SK-MEL-5 (cell line): Measurements from ENCODE around the gene KRT40. TPM values are rescaled to one million over a fixed set of nuclear protein-coding genes. Genes with fewer than 3 reads are reported as not detected.

Experiments
- DNase-seq: peaks from one replicate; pipeline ENCODE4 v3.0.0-alpha.2; 2016; ENCODE audit warnings: low read depth, low spot score
- in situ Hi-C: cut with HindIII; loops from 2 replicates; pipeline ENCODE4 v1.10.0; 2016; ENCODE audit warnings: low sequenced_read_pairs, high pct_unique_total_duplicates, low pct_unique_long_range_greater_than_20kb
- total RNA-seq: library from RNA; depleted of rRNA; stranded (reverse); fragments of >200 nt; shearing (Covaris generic); gene quantifications from 2 replicates; pipeline ENCODE4 v1.2.3, GENCODE V29; 2014

Gene KRT40
- total RNA-seq, 1 experiment from 2014 or later: not detected

GRCh38 chr17:40962059-40962561, 22.0 kb downstream of the KRT40 start:
- DNase-seq: no peak
- in situ Hi-C loops: no loop called here

DNA sequence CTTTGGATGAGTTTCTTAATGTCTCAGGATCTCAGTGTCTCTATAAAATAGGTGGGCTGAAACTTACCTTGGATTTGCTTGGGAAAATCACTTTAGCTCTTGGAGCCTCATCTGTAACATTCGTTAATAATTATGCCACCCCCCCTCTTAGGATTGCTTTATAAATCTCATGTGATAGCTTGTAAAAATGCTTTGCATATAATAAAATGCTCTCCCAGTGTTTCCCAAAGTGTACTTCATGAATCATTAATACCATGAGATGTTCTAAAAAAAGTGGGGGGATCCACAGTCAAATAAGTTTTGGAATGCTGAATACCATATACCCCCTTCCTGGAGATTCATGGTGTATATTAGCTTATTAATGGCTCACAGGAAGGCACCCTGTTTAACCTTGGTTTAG, 22.5 kb downstream of the KRT40 start:
- no peak for DNase-seq
- in situ Hi-C loops: no loop called here

DNA sequence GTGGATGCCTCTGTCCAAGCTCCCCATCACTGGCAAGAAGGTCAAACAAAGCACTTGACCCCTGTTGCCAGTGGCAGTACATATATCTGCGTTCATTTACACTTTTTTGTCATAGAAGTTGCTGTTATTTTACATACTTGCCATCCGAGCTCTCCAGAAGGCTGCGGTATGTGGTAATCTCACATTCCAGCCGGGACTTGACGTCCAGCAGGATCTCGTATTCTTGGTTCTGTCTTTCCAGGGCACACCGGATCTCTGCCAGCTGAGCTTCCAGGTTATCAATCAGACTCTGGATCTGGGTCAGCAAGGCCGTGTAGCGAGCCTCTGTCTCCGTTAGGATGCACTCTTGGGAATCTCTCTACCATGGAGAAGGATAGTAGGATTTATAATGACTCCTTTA, 24.0 kb downstream of the KRT40 start:
- in situ Hi-C loops: no loop called here
- no peak for DNase-seq

- no peak for DNase-seq
- in situ Hi-C loops: no loop called here
These were observed 25.8 kb downstream of the KRT40 start for GRCh38 chr17:40958086-40958953.

GRCh38 chr17:40956401-40957254, 27.5 kb downstream of the KRT40 start:
- peak; percentile 25 for DNase-seq
- in situ Hi-C loops: no loop called here

DNA sequence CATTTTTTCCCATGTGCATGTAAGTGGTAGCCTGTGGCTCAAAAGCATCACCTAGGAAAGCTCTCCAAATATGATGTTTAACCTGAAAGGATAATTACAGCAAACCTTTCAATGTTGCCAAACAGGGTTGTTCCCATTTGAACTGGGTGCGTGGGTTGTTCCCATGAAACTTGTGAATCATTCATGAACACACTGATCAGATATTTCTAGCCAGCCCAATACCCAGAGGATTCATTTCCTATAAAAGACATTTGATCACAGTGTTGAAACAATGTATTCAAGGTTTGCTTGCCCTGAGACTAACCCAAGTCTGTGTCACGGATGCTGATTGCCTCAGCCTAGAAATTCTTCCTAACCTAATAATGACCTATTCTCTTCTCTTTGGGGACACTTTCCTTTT, 30.2 kb downstream of the KRT40 start:
- DNase-seq: no peak
- in situ Hi-C loops: no loop called here

GRCh38 chr17:40952661-40953060, 31.5 kb downstream of the KRT40 start:
- DNase-seq: no peak
- in situ Hi-C loops: no loop called here

- in situ Hi-C loops: no loop called here
- no peak for DNase-seq
These were observed 32.0 kb downstream of the KRT40 start for GRCh38 chr17:40952154-40952553.

- in situ Hi-C loops: no loop called here
- DNase-seq: no peak
These were observed 33.0 kb downstream of the KRT40 start for GRCh38 chr17:40951011-40951622.

GRCh38 chr17:40950176-40950575, 34.0 kb downstream of the KRT40 start:
- DNase-seq: no peak
- in situ Hi-C loops: no loop called here

- in situ Hi-C loops: no loop called here
- DNase-seq: no peak
These were observed 34.7 kb downstream of the KRT40 start for GRCh38 chr17:40949418-40949817.

DNA sequence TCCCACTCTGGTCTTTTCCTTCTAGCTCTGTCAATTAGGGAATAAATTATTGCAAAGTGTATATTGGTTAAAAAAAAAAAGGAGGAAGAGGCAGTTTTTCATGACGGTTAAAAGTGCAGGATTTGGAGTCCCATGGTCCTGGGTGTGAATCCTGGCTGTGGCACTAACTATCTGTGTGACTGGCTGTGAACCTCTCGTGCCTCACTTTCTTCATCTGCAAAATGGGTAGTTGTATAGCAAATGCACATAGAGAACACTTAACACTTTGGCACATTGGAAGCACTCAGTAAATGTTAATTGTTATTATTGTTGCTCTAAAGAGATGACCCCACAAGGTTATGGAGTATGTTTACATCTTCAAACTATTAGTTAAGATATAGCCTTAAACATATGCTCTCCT, 36.2 kb downstream of the KRT40 start:
- DNase-seq: no peak
- in situ Hi-C loops: no loop called here

DNA sequence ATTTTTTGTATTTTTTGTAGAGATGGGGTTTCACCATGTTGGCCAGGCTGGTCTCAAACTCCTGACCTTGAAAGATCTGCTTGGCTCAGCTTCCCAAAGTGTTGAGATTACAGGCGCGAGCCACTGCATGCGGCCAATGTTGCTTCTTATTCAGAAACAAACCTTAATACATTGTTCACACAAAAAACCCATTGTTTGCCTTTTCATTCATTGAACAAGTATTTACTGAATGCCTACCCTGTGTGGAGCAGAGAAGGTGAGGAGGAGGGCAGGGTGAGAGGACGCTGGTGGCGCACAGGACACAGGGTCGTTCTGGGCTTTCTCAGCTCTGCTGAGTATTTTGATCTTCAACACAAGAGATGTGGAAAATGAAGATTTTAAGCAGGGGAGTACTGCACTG, 38.7 kb downstream of the KRT40 start:
- in situ Hi-C loops: no loop called here
- DNase-seq: peak; percentile 63

- in situ Hi-C loops: no loop called here
These were observed 39.6 kb downstream of the KRT40 start for GRCh38 chr17:40944531-40944930.

DNA sequence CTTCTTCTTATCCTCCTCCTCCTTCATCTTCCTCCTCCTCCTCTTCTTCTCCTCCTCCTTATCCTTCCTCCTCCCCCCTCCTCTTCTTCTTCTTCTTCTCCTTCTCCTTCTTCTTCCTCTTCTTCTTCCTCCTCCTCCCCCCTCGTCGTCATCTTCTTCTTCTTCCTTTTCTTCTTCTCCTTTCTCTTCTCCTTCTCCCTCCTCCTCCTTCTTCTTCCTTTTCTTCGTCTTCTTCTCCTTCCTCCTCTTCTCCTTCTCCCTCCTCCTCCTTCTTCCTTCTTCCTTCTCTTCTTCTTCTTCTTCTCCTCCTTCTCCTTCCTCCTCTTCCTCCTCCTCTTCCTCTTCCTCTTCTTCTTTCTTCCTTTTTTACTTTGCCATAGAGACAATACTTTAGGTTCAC, 41.6 kb downstream of the KRT40 start:
- in situ Hi-C loops: no loop called here
- DNase-seq: no peak

More at GRCh38 chr17:40944531-40944930, 39.6 kb downstream of the KRT40 start:
- DNase-seq: no peak

GRCh38 chr17:40940266-40940665, 43.9 kb downstream of the KRT40 start:
- in situ Hi-C loops: no loop called here
- no peak for DNase-seq

GRCh38 chr17:40938981-40939380, 45.1 kb downstream of the KRT40 start:
- in situ Hi-C loops: no loop called here
- DNase-seq: no peak

GRCh38 chr17:40937384-40937819, 46.7 kb downstream of the KRT40 start, which contains the start of gene KRT23:
KRT23 (minus strand) TSS chr17:40937646; CDS start chr17:40936603, 1,043 bp downstream.
- DNase-seq: no peak
- in situ Hi-C loops: no loop called here
